Fibroblast of lung (primary cell): ENCODE results near the gene RAG2. TPM values are rescaled to one million over a fixed set of nuclear protein-coding genes. Genes with fewer than 3 reads are reported as not detected.

Experiments
- DNase-seq, 2 donors: peaks; one replicate each; pipeline versions ENCODE4 v3.0.0 to v3.0.0-alpha.2; 2010; ENCODE audit warnings: low read depth in 2 of 2
- H2AFZ ChIP-seq: 2 replicates; pipeline ENCODE4 v1.5.1; 2012; ENCODE audit warnings: low read length, control low read depth, inconsistent platforms
- H3K27ac ChIP-seq: 2 replicates; pipeline ENCODE4 v1.5.1; 2011; ENCODE audit warnings: low read length, control low read depth; ENCODE audit not compliant: insufficient read depth
- H3K27me3 ChIP-seq: 2 replicates; pipeline ENCODE4 v1.5.1; 2011; ENCODE audit warnings: mild to moderate bottlenecking, low read length; ENCODE audit not compliant: control insufficient read depth, insufficient read depth
- H3K36me3 ChIP-seq: 2 replicates; pipeline ENCODE4 v1.5.1; 2011; ENCODE audit warnings: low read length; ENCODE audit not compliant: control insufficient read depth, insufficient read depth
- H3K4me1 ChIP-seq: 2 replicates; pipeline ENCODE4 v1.5.1; 2011; ENCODE audit warnings: low read length; ENCODE audit not compliant: control insufficient read depth, insufficient read depth; ENCODE audit errors: extremely low read depth
- H3K4me2 ChIP-seq: 2 replicates; pipeline ENCODE4 v1.5.1; 2011; ENCODE audit warnings: low read length, control low read depth; ENCODE audit not compliant: insufficient read depth; ENCODE audit errors: extremely low read depth
- H3K4me3 ChIP-seq, 4 experiments: fragments of 200-600 bp in 1 of 4; sonication (generic) in 1 of 4; replicated peaks in 1 of 4; 2 replicates each; pipeline ENCODE4 v1.5.1; 2011 to 2016; ENCODE audit warnings: low read length in 4 of 4, low read depth in 3 of 4, mild to moderate bottlenecking in 3 of 4, control low read depth in 2 of 4, inconsistent platforms in 1 of 4, mixed read lengths in 1 of 4; ENCODE audit not compliant: insufficient read depth in 1 of 4; ENCODE audit errors: control extremely low read depth in 1 of 4
- H3K79me2 ChIP-seq: 2 replicates; pipeline ENCODE4 v1.5.1; 2012; ENCODE audit warnings: mild to moderate bottlenecking, low read length, inconsistent platforms; ENCODE audit not compliant: control insufficient read depth, insufficient read depth
- H3K9ac ChIP-seq: 2 replicates; pipeline ENCODE4 v1.5.1; 2011; ENCODE audit warnings: mild to moderate bottlenecking, low read length, control low read depth; ENCODE audit not compliant: insufficient read depth
- H3K9me3 ChIP-seq: 2 replicates; pipeline ENCODE4 v1.5.1; 2012; ENCODE audit warnings: low read depth, low read length; ENCODE audit not compliant: control insufficient read depth, insufficient read depth
- H4K20me1 ChIP-seq: 2 replicates; pipeline ENCODE4 v1.5.1; 2011; ENCODE audit warnings: low read length; ENCODE audit not compliant: control insufficient read depth, insufficient read depth; ENCODE audit errors: extremely low read depth
- CTCF ChIP-seq, 2 donors: IDR thresholded peaks in 1 of 2; conservative IDR thresholded peaks in 1 of 2; 1 replicate in 1 of 2; 2 replicates in 1 of 2; pipeline ENCODE4 v1.5.1; 2011 to 2012; ENCODE audit warnings: low read length in 2 of 2, control low read depth in 1 of 2, inconsistent platforms in 1 of 2, low read depth in 1 of 2, mild to moderate bottlenecking in 1 of 2
- EZH2 ChIP-seq: IDR thresholded peaks from 2 replicates; pipeline ENCODE4 v1.5.1; 2012; ENCODE audit warnings: low read length, control low read depth, mild to moderate bottlenecking; ENCODE audit errors: missing control alignments
- polyA plus RNA-seq, 2 donors: library from polyadenylated mRNA; depleted of rRNA in 1 of 2; stranded (reverse) in 1 of 2; unstranded in 1 of 2; fragments of >200 nt; gene quantifications; 2 replicates each; pipeline ENCODE4 v1.2.1, GENCODE V29; 2011 to 2012; ENCODE audit warnings: missing spikeins in 1 of 2
- total RNA-seq: library from RNA; depleted of rRNA; stranded (reverse); fragments of >200 nt; gene quantifications from 2 replicates; pipeline ENCODE4 v1.2.1, GENCODE V29; 2014

The RAG2 gene
- total and polyA plus RNA-seq, 2 donors (not counting 1 experiment from before 2014, with no cell fraction given): not detected

GRCh38 chr11:36627471-36627870, 29.4 kb upstream of the RAG2 start:
- no peak for DNase-seq
- Histone ChIP-seq H4K20me1 (no peaks in the 10 kb centered on the region), H3K36me3 (no peaks in the 10 kb centered on the region), H3K9ac (no peak overlapping the region), H3K9me3 (no peaks in the 10 kb centered on the region), H3K4me1 (no peaks in the 10 kb centered on the region), H3K79me2 (no peaks in the 10 kb centered on the region), H3K4me2 (no peak overlapping the region), H3K4me3 (no peak overlapping the region), H3K27me3 (no peaks in the 10 kb centered on the region), H3K27ac (no peak overlapping the region), H2AFZ (no peak overlapping the region)
- no peak for TF ChIP-seq CTCF (conservative IDR thresholded peaks at IDR 0.05 in 1 of 2, IDR thresholded peaks at IDR 0.05 in 1 of 2; ENCODE audit: low read depth in 1 of 2, low read length in 2 of 2)
- no peak for TF ChIP-seq EZH2

- no peaks in the 10 kb centered on the region for H3K4me1 ChIP-seq
- H3K9ac ChIP-seq: no peak overlapping the region
- H3K79me2 ChIP-seq: no peaks in the 10 kb centered on the region
- no peaks in the 10 kb centered on the region for H3K27me3 ChIP-seq
- no peak overlapping the region for H2AFZ ChIP-seq
- H4K20me1 ChIP-seq: no peaks in the 10 kb centered on the region
- H3K36me3 ChIP-seq: no peaks in the 10 kb centered on the region
- DNase-seq: no peak
- H3K4me2 ChIP-seq: no peak overlapping the region
- H3K27ac ChIP-seq: no peak overlapping the region
- H3K4me3 ChIP-seq: no peak overlapping the region
- TF ChIP-seq CTCF (conservative IDR thresholded peaks at IDR 0.05 in 1 of 2, IDR thresholded peaks at IDR 0.05 in 1 of 2; ENCODE audit: low read depth in 1 of 2, low read length in 2 of 2) (no peak), EZH2 (no peak)
- no peaks in the 10 kb centered on the region for H3K9me3 ChIP-seq
These were observed 29.0 kb upstream of the RAG2 start for GRCh38 chr11:36627006-36627405.

GRCh38 chr11:36623494-36623893, 25.5 kb upstream of the RAG2 start:
- Histone ChIP-seq H3K9me3 (no peaks in the 10 kb centered on the region), H3K79me2 (no peaks in the 10 kb centered on the region), H3K27ac (no peak overlapping the region), H3K27me3 (no peaks in the 10 kb centered on the region), H3K4me2 (no peak overlapping the region), H3K4me1 (no peaks in the 10 kb centered on the region), H3K4me3 (no peak overlapping the region), H3K36me3 (no peaks in the 10 kb centered on the region), H2AFZ (no peak overlapping the region), H4K20me1 (no peaks in the 10 kb centered on the region), H3K9ac (no peak overlapping the region)
- TF ChIP-seq EZH2 (no peak), CTCF (conservative IDR thresholded peaks at IDR 0.05 in 1 of 2, IDR thresholded peaks at IDR 0.05 in 1 of 2; ENCODE audit: low read depth in 1 of 2, low read length in 2 of 2) (no peak)
- DNase-seq: no peak
